Adrenal gland (tissue), 5 donors: ENCODE results near the gene UBE2G2.

Experiments
- POLR2A ChIP-seq, 2 donors: fragments of 450-650 bp; IDR thresholded peaks; one replicate each; pipeline ENCODE4 v1.6.1; 2017; ENCODE audit warnings: antibody characterized with exemption in 2 of 2, mild to moderate bottlenecking in 2 of 2, moderate library complexity in 1 of 2
- TF ChIP-seq, protein P1 (sequence below), 6 experiments: fragments of 450-650 bp in 4 of 6; fragments of 200-600 bp in 2 of 6; sonication (generic) in 1 of 6; IDR thresholded peaks; 1 replicate in 5 of 6; 2 replicates in 1 of 6; pipeline versions ENCODE4 v1.5.1 to v1.8.0; 2016 to 2021; ENCODE audit warnings: antibody characterized with exemption in 6 of 6, mild to moderate bottlenecking in 2 of 6, moderate library complexity in 1 of 6
- donor health status: DM: no; HTN: no; CAD: no.

DNA sequence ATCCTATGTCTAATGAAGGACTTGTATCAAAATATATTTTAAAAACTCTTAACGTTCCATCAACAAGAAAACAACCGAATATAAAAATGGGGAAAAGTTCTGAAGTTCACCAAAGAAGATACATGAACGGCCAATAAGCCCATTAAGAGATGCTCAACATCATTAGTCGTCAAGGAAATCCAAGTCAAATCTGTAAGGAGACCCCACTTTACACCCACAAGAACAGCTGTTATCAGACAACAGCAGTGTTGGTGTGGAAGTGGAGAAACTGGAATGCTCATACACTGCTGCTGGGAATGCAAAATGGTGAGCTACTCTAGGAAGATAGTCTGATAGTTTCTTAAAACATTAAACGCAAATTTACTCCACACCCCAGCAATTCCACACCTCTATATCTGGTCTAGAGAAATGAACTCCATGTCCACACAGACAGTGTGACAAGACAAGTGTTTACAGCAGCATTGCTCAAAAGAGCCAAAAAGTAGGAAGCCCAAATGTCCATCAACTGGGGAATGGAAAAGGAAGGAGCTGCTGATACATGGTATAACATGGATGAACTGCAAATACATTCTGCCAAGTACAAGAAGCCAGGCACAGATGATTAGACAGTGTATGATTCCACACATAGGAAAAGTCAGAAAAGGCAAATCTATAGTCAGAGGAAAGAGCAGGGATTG lies 18.5 kb downstream of the UBE2G2 start:
- TF ChIP-seq, protein P1, sequence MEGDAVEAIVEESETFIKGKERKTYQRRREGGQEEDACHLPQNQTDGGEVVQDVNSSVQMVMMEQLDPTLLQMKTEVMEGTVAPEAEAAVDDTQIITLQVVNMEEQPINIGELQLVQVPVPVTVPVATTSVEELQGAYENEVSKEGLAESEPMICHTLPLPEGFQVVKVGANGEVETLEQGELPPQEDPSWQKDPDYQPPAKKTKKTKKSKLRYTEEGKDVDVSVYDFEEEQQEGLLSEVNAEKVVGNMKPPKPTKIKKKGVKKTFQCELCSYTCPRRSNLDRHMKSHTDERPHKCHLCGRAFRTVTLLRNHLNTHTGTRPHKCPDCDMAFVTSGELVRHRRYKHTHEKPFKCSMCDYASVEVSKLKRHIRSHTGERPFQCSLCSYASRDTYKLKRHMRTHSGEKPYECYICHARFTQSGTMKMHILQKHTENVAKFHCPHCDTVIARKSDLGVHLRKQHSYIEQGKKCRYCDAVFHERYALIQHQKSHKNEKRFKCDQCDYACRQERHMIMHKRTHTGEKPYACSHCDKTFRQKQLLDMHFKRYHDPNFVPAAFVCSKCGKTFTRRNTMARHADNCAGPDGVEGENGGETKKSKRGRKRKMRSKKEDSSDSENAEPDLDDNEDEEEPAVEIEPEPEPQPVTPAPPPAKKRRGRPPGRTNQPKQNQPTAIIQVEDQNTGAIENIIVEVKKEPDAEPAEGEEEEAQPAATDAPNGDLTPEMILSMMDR (IDR thresholded peaks at IDR 0.05) = no peak
- no peak for TF ChIP-seq POLR2A (IDR thresholded peaks at IDR 0.05)
